ENCODE data around the gene KANK4.

The KANK4 gene

GRCh38 chr1:62307895-62308492, 11.2 kb downstream of the KANK4 start:
- in situ Hi-C loops (cut with MboI; ENCODE audit: low sequenced_read_pairs), result no loop called here

- in situ Hi-C loops (cut with MboI; ENCODE audit: low sequenced_read_pairs), result no loop called here
Measured at GRCh38 chr1:62307446-62307845, 11.8 kb downstream of the KANK4 start.

GRCh38 chr1:62306065-62306464, 13.2 kb downstream of the KANK4 start:
- in situ Hi-C loops (cut with MboI; ENCODE audit: low sequenced_read_pairs), result no loop called here

GRCh38 chr1:62304975-62305374, 14.3 kb downstream of the KANK4 start:
- in situ Hi-C loops (cut with MboI; ENCODE audit: low sequenced_read_pairs), result no loop called here

GRCh38 chr1:62304515-62304914, 14.7 kb downstream of the KANK4 start:
- in situ Hi-C loops (cut with MboI; ENCODE audit: low sequenced_read_pairs), result no loop called here

GRCh38 chr1:62301726-62302390, 17.4 kb downstream of the KANK4 start:
- in situ Hi-C loops (cut with MboI; ENCODE audit: low sequenced_read_pairs), result no loop called here

GRCh38 chr1:62299426-62300200, 19.6 kb downstream of the KANK4 start:
- in situ Hi-C loops (cut with MboI; ENCODE audit: low sequenced_read_pairs), result no loop called here

GRCh38 chr1:62295921-62296491, 23.2 kb downstream of the KANK4 start:
- in situ Hi-C loops (cut with MboI; ENCODE audit: low sequenced_read_pairs), result no loop called here

- in situ Hi-C loops (cut with MboI; ENCODE audit: low sequenced_read_pairs), result no loop called here
Measured at GRCh38 chr1:62294261-62294660, 25.0 kb downstream of the KANK4 start.

GRCh38 chr1:62288662-62289061, 30.6 kb downstream of the KANK4 start:
- in situ Hi-C loops (cut with MboI; ENCODE audit: low sequenced_read_pairs), result no loop called here

- in situ Hi-C loops (cut with MboI; ENCODE audit: low sequenced_read_pairs), result no loop called here
Measured at GRCh38 chr1:62288224-62288623, 31.0 kb downstream of the KANK4 start.

- in situ Hi-C loops (cut with MboI; ENCODE audit: low sequenced_read_pairs), result no loop called here
Measured at GRCh38 chr1:62286786-62287224, 32.4 kb downstream of the KANK4 start.

GRCh38 chr1:62285984-62286785, 33.0 kb downstream of the KANK4 start:
- in situ Hi-C loops (cut with MboI; ENCODE audit: low sequenced_read_pairs), result no loop called here

- in situ Hi-C loops (cut with MboI; ENCODE audit: low sequenced_read_pairs), result no loop called here
Measured at GRCh38 chr1:62285440-62285839, 33.8 kb downstream of the KANK4 start.

GRCh38 chr1:62283986-62284385, 35.2 kb downstream of the KANK4 start:
- in situ Hi-C loops (cut with MboI; ENCODE audit: low sequenced_read_pairs), result no loop called here

- in situ Hi-C loops (cut with MboI; ENCODE audit: low sequenced_read_pairs), result no loop called here
Measured at GRCh38 chr1:62282909-62283755, 36.1 kb downstream of the KANK4 start.

GRCh38 chr1:62281922-62282555, 37.2 kb downstream of the KANK4 start:
- in situ Hi-C loops (cut with MboI; ENCODE audit: low sequenced_read_pairs), result no loop called here

- in situ Hi-C loops (cut with MboI; ENCODE audit: low sequenced_read_pairs), result no loop called here
Measured at GRCh38 chr1:62280960-62281465, 38.2 kb downstream of the KANK4 start.

GRCh38 chr1:62280150-62280549, 39.1 kb downstream of the KANK4 start:
- in situ Hi-C loops (cut with MboI; ENCODE audit: low sequenced_read_pairs), result no loop called here
